ENCODE results near the gene B3GNT7. TPM values are rescaled to one million over a fixed set of nuclear protein-coding genes. Genes with fewer than 3 reads are reported as not detected.
A peak's percentile ranks its signal among the peaks of the same experiment; 100 is the strongest.

Gene B3GNT7
- total and polyA plus RNA-seq, 5 donors from 2014 or later, result not detected

GRCh38 chr2:231421051-231421580, 25.6 kb downstream of the B3GNT7 start:
- Histone ChIP-seq H3K27me3 (ENCODE audit: control insufficient read depth, insufficient read depth, low read length) (peaks cover 1% of the 10 kb centered on the region), H3K9me3 (ENCODE audit: control insufficient read depth in 2 of 2, low read length in 2 of 2) (no peaks in the 10 kb centered on the region), H3K4me3 (ENCODE audit: low read depth, low read length) (no peak overlapping the region), H3K4me1 (ENCODE audit: control insufficient read depth, insufficient read depth, low read length, poor library complexity, severe bottlenecking) (no peaks in the 10 kb centered on the region), H3K36me3 (ENCODE audit: control insufficient read depth, insufficient read depth, low read length) (no peaks in the 10 kb centered on the region), H3K27ac (ENCODE audit: insufficient read depth, low read length, poor library complexity, severe bottlenecking) (no peak overlapping the region)
- DNase-seq, result no peak
- Mint-ChIP-seq H3K36me3 (no peaks in the 10 kb centered on the region), H3K4me3 (no peak overlapping the region), H3K27ac (no peak overlapping the region), H3K27me3 (peaks cover 19% of the 10 kb centered on the region), H3K9me3 (peaks cover 0 to 4% (median 0%) of the 10 kb centered on the region in 7 donors), H3K4me1 (peaks cover 0 to 2% (median 0%) of the 10 kb centered on the region in 4 donors)
- no peak for ATAC-seq (ENCODE audit: low read depth in 2 of 2)

- H3K27ac Mint-ChIP-seq, result no peak overlapping the region
- H3K9me3 Mint-ChIP-seq, result peaks cover 0 to 6% (median 0%) of the 10 kb centered on the region in 7 donors
- no peak overlapping the region for H3K4me3 Mint-ChIP-seq
- Histone ChIP-seq H3K4me3 (ENCODE audit: low read depth, low read length) (no peak overlapping the region), H3K36me3 (ENCODE audit: control insufficient read depth, insufficient read depth, low read length) (no peaks in the 10 kb centered on the region), H3K4me1 (ENCODE audit: control insufficient read depth, insufficient read depth, low read length, poor library complexity, severe bottlenecking) (no peaks in the 10 kb centered on the region), H3K27me3 (ENCODE audit: control insufficient read depth, insufficient read depth, low read length) (peaks cover 1% of the 10 kb centered on the region), H3K27ac (ENCODE audit: insufficient read depth, low read length, poor library complexity, severe bottlenecking) (no peak overlapping the region), H3K9me3 (ENCODE audit: control insufficient read depth in 2 of 2, low read length in 2 of 2) (no peaks in the 10 kb centered on the region)
- no peak for ATAC-seq (ENCODE audit: low read depth in 2 of 2)
- H3K4me1 Mint-ChIP-seq, result peaks cover 0 to 4% (median 0%) of the 10 kb centered on the region in 4 donors
- no peak for DNase-seq
- H3K27me3 Mint-ChIP-seq, result peaks cover 17% of the 10 kb centered on the region
- H3K36me3 Mint-ChIP-seq, result no peaks in the 10 kb centered on the region
Observed at GRCh38 chr2:231422056-231422455, 26.5 kb downstream of the B3GNT7 start.

GRCh38 chr2:231423176-231423575, 27.7 kb downstream of the B3GNT7 start:
- Mint-ChIP-seq H3K4me1 (peaks cover 0 to 4% (median 0%) of the 10 kb centered on the region in 4 donors), H3K9me3 (peaks cover 0 to 6% (median 0%) of the 10 kb centered on the region in 7 donors)
- no peak for ATAC-seq (ENCODE audit: low read depth in 2 of 2)

GRCh38 chr2:231425291-231425810, 29.8 kb downstream of the B3GNT7 start:
- Histone ChIP-seq H3K4me1 (ENCODE audit: control insufficient read depth, insufficient read depth, low read length, poor library complexity, severe bottlenecking) (no peaks in the 10 kb centered on the region), H3K27me3 (ENCODE audit: control insufficient read depth, insufficient read depth, low read length) (no peaks in the 10 kb centered on the region), H3K4me3 (ENCODE audit: low read depth, low read length) (no peak overlapping the region), H3K36me3 (ENCODE audit: control insufficient read depth, insufficient read depth, low read length) (no peaks in the 10 kb centered on the region), H3K27ac (ENCODE audit: insufficient read depth, low read length, poor library complexity, severe bottlenecking) (no peak overlapping the region), H3K9me3 (ENCODE audit: control insufficient read depth in 2 of 2, low read length in 2 of 2) (no peaks in the 10 kb centered on the region)
- H3K27ac Mint-ChIP-seq, result peak overlapping the region in 1 of 3 donors; percentile 71
- ATAC-seq (ENCODE audit: low read depth in 2 of 2) (no peak), DNase-seq (peak in 1 of 3 donors; percentile 9)
- H3K36me3 Mint-ChIP-seq, result no peaks in the 10 kb centered on the region
- H3K9me3 Mint-ChIP-seq, result peaks cover 0 to 3% (median under 1%) of the 10 kb centered on the region in 7 donors
- peaks cover 15% of the 10 kb centered on the region for H3K27me3 Mint-ChIP-seq
- H3K4me1 Mint-ChIP-seq, result peaks cover 0 to 4% (median 0%) of the 10 kb centered on the region in 4 donors
- H3K4me3 Mint-ChIP-seq, result no peak overlapping the region

More at GRCh38 chr2:231423176-231423575, 27.7 kb downstream of the B3GNT7 start:
- no peak overlapping the region for H3K4me3 ChIP-seq (ENCODE audit: low read depth, low read length)
- H3K9me3 ChIP-seq (ENCODE audit: control insufficient read depth in 2 of 2, low read length in 2 of 2), result no peaks in the 10 kb centered on the region
- no peak for DNase-seq
- peaks cover 9% of the 10 kb centered on the region for H3K27me3 Mint-ChIP-seq
- no peaks in the 10 kb centered on the region for H3K36me3 Mint-ChIP-seq
- H3K4me1 ChIP-seq (ENCODE audit: control insufficient read depth, insufficient read depth, low read length, poor library complexity, severe bottlenecking), result no peaks in the 10 kb centered on the region
- no peaks in the 10 kb centered on the region for H3K27me3 ChIP-seq (ENCODE audit: control insufficient read depth, insufficient read depth, low read length)
- no peaks in the 10 kb centered on the region for H3K36me3 ChIP-seq (ENCODE audit: control insufficient read depth, insufficient read depth, low read length)
- no peak overlapping the region for H3K4me3 Mint-ChIP-seq
- H3K27ac ChIP-seq (ENCODE audit: insufficient read depth, low read length, poor library complexity, severe bottlenecking), result no peak overlapping the region
- H3K27ac Mint-ChIP-seq, result no peak overlapping the region

GRCh38 chr2:231425811-231426703, 30.5 kb downstream of the B3GNT7 start:
- H3K27ac Mint-ChIP-seq, result no peak overlapping the region
- ATAC-seq (ENCODE audit: low read depth in 2 of 2), result peak in 1 of 2 donors; percentile 40
- H3K4me1 Mint-ChIP-seq, result peaks cover 0 to 4% (median 0%) of the 10 kb centered on the region in 4 donors
- peak in 2 of 3 donors; percentile 28 to 50 for DNase-seq
- no peak overlapping the region for H3K27ac ChIP-seq (ENCODE audit: insufficient read depth, low read length, poor library complexity, severe bottlenecking)
- H3K27me3 ChIP-seq (ENCODE audit: control insufficient read depth, insufficient read depth, low read length), result no peaks in the 10 kb centered on the region
- H3K36me3 Mint-ChIP-seq, result no peaks in the 10 kb centered on the region
- peaks cover 22% of the 10 kb centered on the region for H3K27me3 Mint-ChIP-seq
- H3K9me3 Mint-ChIP-seq, result peaks cover 0 to 4% (median 3%) of the 10 kb centered on the region in 7 donors
- H3K4me1 ChIP-seq (ENCODE audit: control insufficient read depth, insufficient read depth, low read length, poor library complexity, severe bottlenecking), result no peaks in the 10 kb centered on the region
- no peak overlapping the region for H3K4me3 Mint-ChIP-seq
- H3K4me3 ChIP-seq (ENCODE audit: low read depth, low read length), result no peak overlapping the region
- no peaks in the 10 kb centered on the region for H3K9me3 ChIP-seq (ENCODE audit: control insufficient read depth in 2 of 2, low read length in 2 of 2)
- no peaks in the 10 kb centered on the region for H3K36me3 ChIP-seq (ENCODE audit: control insufficient read depth, insufficient read depth, low read length)

- H3K4me3 Mint-ChIP-seq, result no peak overlapping the region
Observed at GRCh38 chr2:231427116-231427515, 31.6 kb downstream of the B3GNT7 start.

GRCh38 chr2:231429152-231429551, 33.6 kb downstream of the B3GNT7 start:
- DNase-seq, result no peak
- H3K27ac Mint-ChIP-seq, result no peak overlapping the region
- Histone ChIP-seq H3K4me3 (ENCODE audit: low read depth, low read length) (no peak overlapping the region), H3K27ac (ENCODE audit: insufficient read depth, low read length, poor library complexity, severe bottlenecking) (no peak overlapping the region), H3K36me3 (ENCODE audit: control insufficient read depth, insufficient read depth, low read length) (no peaks in the 10 kb centered on the region), H3K27me3 (ENCODE audit: control insufficient read depth, insufficient read depth, low read length) (no peaks in the 10 kb centered on the region), H3K4me1 (ENCODE audit: control insufficient read depth, insufficient read depth, low read length, poor library complexity, severe bottlenecking) (no peaks in the 10 kb centered on the region), H3K9me3 (ENCODE audit: control insufficient read depth in 2 of 2, low read length in 2 of 2) (peaks cover 4 to 13% of the 10 kb centered on the region in 2 experiments)
- peaks cover 0 to 6% (median 3%) of the 10 kb centered on the region in 4 donors for H3K4me1 Mint-ChIP-seq
- no peak overlapping the region for H3K4me3 Mint-ChIP-seq
- peaks cover 0 to 15% (median 9%) of the 10 kb centered on the region in 7 donors for H3K9me3 Mint-ChIP-seq
- peaks cover 30% of the 10 kb centered on the region for H3K27me3 Mint-ChIP-seq
- no peaks in the 10 kb centered on the region for H3K36me3 Mint-ChIP-seq
- ATAC-seq (ENCODE audit: low read depth in 2 of 2), result no peak

More at GRCh38 chr2:231427116-231427515, 31.6 kb downstream of the B3GNT7 start:
- Mint-ChIP-seq H3K36me3 (no peaks in the 10 kb centered on the region), H3K9me3 (peaks cover 0 to 15% (median 9%) of the 10 kb centered on the region in 7 donors), H3K27me3 (peaks cover 29% of the 10 kb centered on the region), H3K4me1 (peaks cover 0 to 6% (median 2%) of the 10 kb centered on the region in 4 donors), H3K27ac (peak overlapping the region in 1 of 3 donors; percentile 74)
- H3K4me3 ChIP-seq (ENCODE audit: low read depth, low read length), result no peak overlapping the region
- H3K27me3 ChIP-seq (ENCODE audit: control insufficient read depth, insufficient read depth, low read length), result no peaks in the 10 kb centered on the region
- no peak for DNase-seq
- H3K36me3 ChIP-seq (ENCODE audit: control insufficient read depth, insufficient read depth, low read length), result no peaks in the 10 kb centered on the region
- ATAC-seq (ENCODE audit: low read depth in 2 of 2), result no peak
- H3K27ac ChIP-seq (ENCODE audit: insufficient read depth, low read length, poor library complexity, severe bottlenecking), result no peak overlapping the region
- peaks cover 4 to 9% of the 10 kb centered on the region in 2 experiments for H3K9me3 ChIP-seq (ENCODE audit: control insufficient read depth in 2 of 2, low read length in 2 of 2)
- H3K4me1 ChIP-seq (ENCODE audit: control insufficient read depth, insufficient read depth, low read length, poor library complexity, severe bottlenecking), result no peaks in the 10 kb centered on the region
